Measurements from ENCODE around the gene RNF208. TPM values are rescaled to one million over a fixed set of nuclear protein-coding genes. Genes with fewer than 3 reads are reported as not detected.
"Not testable (repeated sequence)": the region's sequence is repeated elsewhere in the genome, so short reads cannot be mapped to it uniquely, and the experiment has no call there.

RNF208 gene
- total and polyA plus RNA-seq, 5 experiments from 2014 or later: 0.91 to 1.7 TPM; not detected in 3

- POLR2A ChIA-PET: interaction anchor here (0.6 to 8.2 kb wide), 3 partner anchors 10 to 193 kb away, joined by 3 to 139 read pairs (median 7); partner anchors contain the start of gene TUBB4B
Measured at GRCh38 chr9:137251490-137252268, 29.6 kb upstream of the RNF208 start.

GRCh38 chr9:137251194-137251461 is 29.1 kb upstream of the RNF208 start, which contains the start of gene STPG3:
Gene STPG3, plus strand, starts transcription at chr9:137251286. Its CDS starts 1 bp downstream, at chr9:137251287.
- no peaks in the 10 kb centered on the region for H3K27me3 Mint-ChIP-seq
- H3K9me3 Mint-ChIP-seq: no peaks in the 10 kb centered on the region
- no peak for ATAC-seq

More at GRCh38 chr9:137251490-137252268, 29.6 kb upstream of the RNF208 start:
- H3K36me3 Mint-ChIP-seq: peaks cover 0 to 3% (median 0%) of the 10 kb centered on the region in 3 donors
- ATAC-seq: no peak
- H3K4me3 Mint-ChIP-seq: no peak overlapping the region
- H3K9me3 Mint-ChIP-seq: no peaks in the 10 kb centered on the region
- peaks cover 4 to 15% (median 10%) of the 10 kb centered on the region in 4 donors for H3K4me1 Mint-ChIP-seq
- H3K27me3 Mint-ChIP-seq: no peaks in the 10 kb centered on the region
- no peak for DNase-seq
- peak overlapping the region in 1 of 10 donors; percentile 40 for H3K27ac Mint-ChIP-seq

DNA sequence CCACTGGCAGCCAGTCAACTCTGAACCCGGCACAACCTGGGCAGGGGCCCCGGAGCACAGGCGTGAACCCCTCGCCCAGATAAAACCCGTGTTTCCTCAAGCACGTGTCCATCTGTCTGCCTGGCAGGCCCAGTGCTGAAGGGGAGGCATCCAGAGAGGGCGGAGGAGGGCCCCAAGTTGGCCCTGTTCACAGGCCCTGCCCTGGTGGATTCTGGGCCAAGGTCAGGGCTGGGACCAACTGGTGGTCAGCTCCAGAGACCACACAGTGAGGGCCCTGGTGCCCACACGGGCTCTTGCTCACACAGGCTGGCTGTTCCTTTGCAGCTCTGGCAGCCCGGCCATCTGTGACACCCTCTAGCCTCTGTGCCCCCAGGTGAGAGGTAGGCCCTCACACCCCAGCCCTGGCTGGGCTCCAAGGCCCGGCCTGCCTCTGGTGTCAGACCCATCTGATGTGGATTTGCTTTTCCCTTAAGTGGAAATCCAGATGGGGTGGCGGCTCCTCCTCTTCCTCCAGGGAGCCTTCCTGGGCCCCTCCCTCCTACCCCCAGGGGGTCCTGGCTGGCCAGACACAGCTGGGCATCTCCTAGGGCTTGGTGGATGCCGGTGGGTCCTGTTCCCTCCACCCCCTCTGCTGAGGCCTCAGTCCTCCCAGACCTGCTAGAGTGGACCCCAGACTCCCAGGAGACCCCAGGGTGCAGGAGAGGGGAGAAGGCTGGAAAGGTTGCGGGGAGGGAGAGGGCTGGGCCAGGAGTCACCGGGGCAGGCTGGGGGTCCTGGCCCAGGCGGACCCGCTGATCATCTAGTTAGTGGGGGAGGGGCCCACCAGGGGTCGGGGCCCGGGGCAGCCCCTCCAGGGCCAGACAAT is 28.5 kb upstream of the RNF208 start:
- Mint-ChIP-seq H3K4me3 (no peak overlapping the region), H3K36me3 (no peaks in the 10 kb centered on the region), H3K27me3 (no peaks in the 10 kb centered on the region), H3K9me3 (no peaks in the 10 kb centered on the region), H3K27ac (no peak overlapping the region), H3K4me1 (peaks cover 4 to 6% (median 5%) of the 10 kb centered on the region in 4 donors)
- no peak for DNase-seq
- POLR2A ChIA-PET: interaction anchor here (1.5 kb wide), 1 partner anchor 10 kb away, joined by 7 read pairs; the partner anchor contains the start of gene TUBB4B
- ATAC-seq: no peak

More at GRCh38 chr9:137251194-137251461, 29.1 kb upstream of the RNF208 start, which contains the start of gene STPG3:
- POLR2A ChIA-PET: interaction anchor here (1.5 kb wide), 1 partner anchor 11 kb away, joined by 7 read pairs; the partner anchor contains the start of gene TUBB4B
- peaks cover 4 to 9% (median 7%) of the 10 kb centered on the region in 4 donors for H3K4me1 Mint-ChIP-seq
- H3K27ac Mint-ChIP-seq: peak within 1 kb of the TSS in 1 of 10 donors; percentile 40
- no peak within 1 kb of the TSS for H3K4me3 Mint-ChIP-seq
- H3K36me3 Mint-ChIP-seq: no peaks in the 10 kb centered on the region
- DNase-seq: no peak

- Mint-ChIP-seq H3K27ac (no peak overlapping the region), H3K27me3 (no peaks in the 10 kb centered on the region), H3K4me3 (no peak overlapping the region), H3K4me1 (peaks cover 0 to 9% (median 6%) of the 10 kb centered on the region in 4 donors), H3K9me3 (no peaks in the 10 kb centered on the region), H3K36me3 (peaks cover 0 to 5% (median under 1%) of the 10 kb centered on the region in 3 donors)
- POLR2A ChIA-PET: interaction anchor here (0.7 kb wide), 1 partner anchor 36 kb away, joined by 4 read pairs; no protein-coding TSS in a partner anchor
- ATAC-seq: no peak
- DNase-seq: no peak
Measured at GRCh38 chr9:137247916-137248175, 25.8 kb upstream of the RNF208 start.

GRCh38 chr9:137247135-137247915 is 25.3 kb upstream of the RNF208 start:
- Mint-ChIP-seq H3K27me3 (no peaks in the 10 kb centered on the region), H3K27ac (no peak overlapping the region), H3K9me3 (no peaks in the 10 kb centered on the region), H3K36me3 (peaks cover 0 to 10% (median 6%) of the 10 kb centered on the region in 3 donors), H3K4me1 (peaks cover 0 to 14% (median 11%) of the 10 kb centered on the region in 4 donors), H3K4me3 (no peak overlapping the region)
- POLR2A ChIA-PET: no interaction called here
- ATAC-seq: no peak
- no peak for DNase-seq

DNA sequence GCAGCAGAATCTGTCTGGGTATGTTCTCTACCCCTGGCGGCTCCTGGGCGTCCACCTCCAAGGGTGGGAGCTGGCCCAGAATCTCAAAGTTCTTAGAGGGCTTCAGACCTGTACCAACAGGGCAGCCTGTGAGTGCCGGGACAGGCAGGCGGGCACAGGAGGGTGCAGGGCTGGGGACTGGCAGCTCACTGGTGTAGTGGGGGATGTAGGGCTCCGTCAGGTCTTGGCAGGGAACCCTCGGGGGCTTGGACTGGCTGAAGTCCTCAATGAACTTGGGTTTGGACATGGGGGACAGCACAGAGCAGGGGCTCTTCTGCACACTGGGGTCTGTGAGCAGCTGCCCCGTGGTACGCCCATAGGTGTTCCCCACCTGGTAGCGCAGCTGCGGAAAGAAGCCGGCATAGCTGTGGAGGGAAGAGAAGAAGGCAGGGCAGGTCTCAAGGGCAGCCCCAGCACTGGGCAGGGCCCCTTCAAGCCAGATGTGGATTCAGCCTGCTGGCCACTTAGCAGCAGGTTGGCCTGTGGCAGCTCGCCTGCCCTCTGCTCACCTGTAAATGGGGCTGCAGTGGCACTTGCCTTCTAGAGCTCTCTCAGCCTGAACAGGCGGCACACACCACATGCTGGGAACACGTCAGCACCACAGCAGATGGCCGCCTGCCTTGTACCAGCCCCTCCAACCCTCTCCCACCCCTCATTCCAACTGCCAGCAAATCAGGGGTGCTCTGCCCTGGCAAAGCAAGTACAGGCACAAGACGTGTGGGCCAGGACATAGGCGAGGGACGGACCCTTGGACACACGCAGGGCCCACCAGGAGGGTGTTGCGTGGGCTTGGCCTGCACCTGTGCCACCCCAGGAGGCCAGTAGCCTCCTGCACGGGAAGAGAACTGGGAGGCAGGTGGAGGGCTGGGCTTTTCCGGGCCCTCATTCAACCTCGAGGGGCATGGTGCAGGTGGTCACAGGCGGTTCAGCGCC is 23.7 kb upstream of the RNF208 start:
- DNase-seq (no peak), ATAC-seq (no peak)
- Mint-ChIP-seq H3K27me3 (peaks cover 0 to 3% (median 0%) of the 10 kb centered on the region in 5 donors), H3K27ac (no peak overlapping the region), H3K9me3 (no peaks in the 10 kb centered on the region), H3K4me1 (peaks cover 2 to 21% (median 16%) of the 10 kb centered on the region in 4 donors), H3K36me3 (peaks cover 0 to 10% (median 6%) of the 10 kb centered on the region in 3 donors), H3K4me3 (peak overlapping the region in 1 of 10 donors; percentile 58)
- POLR2A ChIA-PET: interaction anchor here (8.9 kb wide), 1 partner anchor 10 kb away, joined by 139 read pairs; the partner anchor contains the start of gene NELFB

- peak overlapping the region in 1 of 10 donors; percentile 58 for H3K4me3 Mint-ChIP-seq
- no peak for DNase-seq
- H3K4me1 Mint-ChIP-seq: peaks cover 2 to 23% (median 18%) of the 10 kb centered on the region in 4 donors
- POLR2A ChIA-PET: interaction anchor here (0.6 to 8.9 kb wide), 3 partner anchors 11 to 848 kb away, joined by 4 to 139 read pairs (median 5); partner anchors contain the start of gene NELFB
- no peak overlapping the region for H3K27ac Mint-ChIP-seq
- peaks cover 0 to 3% (median 0%) of the 10 kb centered on the region in 5 donors for H3K27me3 Mint-ChIP-seq
- peaks cover 0 to 10% (median 6%) of the 10 kb centered on the region in 3 donors for H3K36me3 Mint-ChIP-seq
- no peaks in the 10 kb centered on the region for H3K9me3 Mint-ChIP-seq
- no peak for ATAC-seq
Measured at GRCh38 chr9:137244486-137245449, 22.7 kb upstream of the RNF208 start.

- H3K4me3 Mint-ChIP-seq: peak overlapping the region in 4 of 10 donors; percentile 8 to 63 (median 26)
- H3K27ac Mint-ChIP-seq: peak overlapping the region in 2 of 10 donors; percentile 24 to 50
- ATAC-seq: no peak
- POLR2A ChIA-PET: interaction anchor here (0.6 to 8.9 kb wide), 4 partner anchors 12 to 158 kb away, joined by 5 to 139 read pairs (median 23); partner anchors contain the start of genes MAN1B1 and NELFB
- peaks cover 4 to 30% (median 22%) of the 10 kb centered on the region in 4 donors for H3K4me1 Mint-ChIP-seq
- H3K36me3 Mint-ChIP-seq: peaks cover 0 to 10% (median 6%) of the 10 kb centered on the region in 3 donors
- no peak for DNase-seq
- H3K27me3 Mint-ChIP-seq: peaks cover 0 to 3% (median 0%) of the 10 kb centered on the region in 5 donors
- H3K9me3 Mint-ChIP-seq: no peaks in the 10 kb centered on the region
Measured at GRCh38 chr9:137243626-137244485, 21.8 kb upstream of the RNF208 start.

- not testable (repeated sequence) for DNase-seq, H3K36me3 Mint-ChIP-seq, H3K9me3 Mint-ChIP-seq, ATAC-seq, H3K27me3 Mint-ChIP-seq
- POLR2A ChIA-PET: interaction anchor here (1.0 to 8.9 kb wide), 5 partner anchors 13 to 179 kb away, joined by 4 to 139 read pairs (median 5); partner anchors contain the start of genes ANAPC2, EXD3, MAN1B1 and NELFB
- H3K27ac Mint-ChIP-seq: peak overlapping the region in 4 of 10 donors; percentile 13 to 80 (median 52)
- peak overlapping the region in 2 of 10 donors; percentile 8 to 38 for H3K4me3 Mint-ChIP-seq
- peaks cover 6 to 35% (median 24%) of the 10 kb centered on the region in 4 donors for H3K4me1 Mint-ChIP-seq
Measured at GRCh38 chr9:137243266-137243625, 21.2 kb upstream of the RNF208 start.

Data from naive thymus-derived CD8-positive, alpha-beta T cell (primary cell).